SK-N-SH treated with all-trans-retinoic acid at 6 μM for 48 hours (cell line): ENCODE data around the gene RAB8B.

Source experiments
- ATAC-seq: fragments of 200-7000 bp; cut with Tn5 transposase; 3 replicates; pipeline ENCODE4 v1.9.1; 2020; ENCODE audit warnings: mild to moderate bottlenecking, moderate library complexity
- ARNTL ChIP-seq: fragments of 450-650 bp; formaldehyde crosslinking; IDR thresholded peaks from 2 replicates; pipeline ENCODE4 v1.5.0; 2020; ENCODE audit warnings: low read depth, mild to moderate bottlenecking, moderate library complexity, borderline replicate concordance
- BACH2 ChIP-seq: fragments of 250-450 bp; sonication (Bioruptor Pico); IDR thresholded peaks from 2 replicates; pipeline ENCODE4 v1.9.0; 2021; ENCODE audit warnings: mild to moderate bottlenecking, borderline replicate concordance
- CREB5 ChIP-seq: fragments of 250-450 bp; sonication (Bioruptor Pico); IDR thresholded peaks from 2 replicates; pipeline ENCODE4 v1.5.1; 2020; ENCODE audit warnings: low read depth, mild to moderate bottlenecking, moderate library complexity
- CSDC2 ChIP-seq: fragments of 250-450 bp; sonication (Bioruptor Pico); IDR thresholded peaks from 2 replicates; pipeline ENCODE4 v1.5.0; 2020; ENCODE audit warnings: mild to moderate bottlenecking, moderate library complexity
- CSRNP3 ChIP-seq: fragments of 250-450 bp; sonication (Bioruptor Pico); IDR thresholded peaks from 2 replicates; pipeline ENCODE4 v1.5.1; 2021; ENCODE audit warnings: mild to moderate bottlenecking, moderate library complexity
- GLIS3 ChIP-seq: fragments of 250-450 bp; sonication (Bioruptor Pico); IDR thresholded peaks from 2 replicates; pipeline ENCODE4 v1.5.0; 2020; ENCODE audit warnings: mild to moderate bottlenecking, moderate library complexity
- ISL1 ChIP-seq: fragments of 250-450 bp; sonication (Bioruptor Pico); IDR thresholded peaks from 2 replicates; pipeline ENCODE4 v2.1.2; 2022; ENCODE audit warnings: mild to moderate bottlenecking, moderate library complexity
- OSR1 ChIP-seq: fragments of 250-450 bp; sonication (Bioruptor Pico); IDR thresholded peaks from 2 replicates; pipeline ENCODE4 v1.8.0; 2022; ENCODE audit warnings: moderate library complexity, mild to moderate bottlenecking, inconsistent platforms
- PATZ1 ChIP-seq: fragments of 250-450 bp; sonication (Bioruptor Pico); IDR thresholded peaks from 2 replicates; pipeline ENCODE4 v1.8.0; 2020; ENCODE audit warnings: mild to moderate bottlenecking, moderate library complexity, borderline replicate concordance
- POU6F1 ChIP-seq: fragments of 250-450 bp; sonication (Bioruptor Pico); IDR thresholded peaks from 2 replicates; pipeline ENCODE4 v1.8.0; 2021; ENCODE audit warnings: low read depth, mild to moderate bottlenecking, moderate library complexity, borderline replicate concordance
- PPARA ChIP-seq: fragments of 250-450 bp; sonication (Bioruptor Pico); IDR thresholded peaks from 2 replicates; pipeline ENCODE4 v1.5.0; 2020; ENCODE audit warnings: mild to moderate bottlenecking, borderline replicate concordance
- RARB ChIP-seq: fragments of 250-450 bp; sonication (Bioruptor Pico); IDR thresholded peaks from 2 replicates; pipeline ENCODE4 v1.8.0; 2021; ENCODE audit warnings: mild to moderate bottlenecking, moderate library complexity
- TOX ChIP-seq: fragments of 250-450 bp; sonication (Bioruptor Pico); IDR thresholded peaks from 2 replicates; pipeline ENCODE4 v1.8.0; 2021; ENCODE audit warnings: mild to moderate bottlenecking, moderate library complexity, borderline replicate concordance
- ZC3H10 ChIP-seq: fragments of 250-450 bp; sonication (Bioruptor Pico); IDR thresholded peaks from 2 replicates; pipeline ENCODE4 v1.5.1; 2021; ENCODE audit warnings: mild to moderate bottlenecking, moderate library complexity
- ZFP3 ChIP-seq: fragments of 250-450 bp; sonication (Bioruptor Pico); IDR thresholded peaks from 2 replicates; pipeline ENCODE4 v1.5.0; 2020; ENCODE audit warnings: mild to moderate bottlenecking, moderate library complexity
- ZFP30 ChIP-seq: fragments of 450-650 bp; formaldehyde crosslinking; IDR thresholded peaks from 2 replicates; pipeline ENCODE4 v1.5.0; 2022; ENCODE audit warnings: mild to moderate bottlenecking, moderate library complexity
- ZNF565 ChIP-seq: fragments of 450-650 bp; formaldehyde crosslinking; conservative IDR thresholded peaks from 2 replicates; pipeline ENCODE4 v1.5.0; 2020; ENCODE audit warnings: low read depth, mild to moderate bottlenecking, moderate library complexity
- ZNF70 ChIP-seq: fragments of 450-650 bp; formaldehyde crosslinking; IDR thresholded peaks from 2 replicates; pipeline ENCODE4 v1.5.0; 2020; ENCODE audit warnings: mild to moderate bottlenecking, moderate library complexity
- ZNF8 ChIP-seq: fragments of 450-650 bp; formaldehyde crosslinking; IDR thresholded peaks from 2 replicates; pipeline ENCODE4 v1.5.0; 2020; ENCODE audit warnings: mild to moderate bottlenecking, moderate library complexity

RAB8B gene

GRCh38 chr15:63155486-63155885, 33.9 kb upstream of the RAB8B start:
- TF ChIP-seq OSR1 (CRISPR knock-in tag) (no peak), ZNF70 (no peak), CSRNP3 (CRISPR knock-in tag) (no peak), ZFP3 (CRISPR knock-in tag) (no peak), BACH2 (no peak), ARNTL (no peak), ZFP30 (CRISPR knock-in tag) (no peak), PATZ1 (CRISPR knock-in tag) (no peak), ISL1 (CRISPR knock-in tag) (no peak), RARB (CRISPR knock-in tag) (no peak), PPARA (CRISPR knock-in tag) (no peak), GLIS3 (CRISPR knock-in tag) (no peak), POU6F1 (CRISPR knock-in tag) (no peak), ZNF565 (CRISPR knock-in tag) (no peak)
- no peak for ATAC-seq

- peak; percentile 16; the same call in 2 of the 3 replicates for ATAC-seq
- TF ChIP-seq RARB (CRISPR knock-in tag) = no peak
- no peak for TF ChIP-seq ZNF70
- TF ChIP-seq PATZ1 (CRISPR knock-in tag) = no peak
- TF ChIP-seq POU6F1 (CRISPR knock-in tag) = no peak
- no peak for TF ChIP-seq ZFP30 (CRISPR knock-in tag)
- no peak for TF ChIP-seq CREB5 (CRISPR knock-in tag)
- TF ChIP-seq ZFP3 (CRISPR knock-in tag) = no peak
- no peak for TF ChIP-seq CSDC2 (CRISPR knock-in tag)
- TF ChIP-seq TOX = no peak
- no peak for TF ChIP-seq PPARA (CRISPR knock-in tag)
- TF ChIP-seq ZNF8 (CRISPR knock-in tag) = no peak
- no peak for TF ChIP-seq BACH2
- TF ChIP-seq ZC3H10 (CRISPR knock-in tag) = no peak
These were observed 33.2 kb upstream of the RAB8B start for GRCh38 chr15:63156086-63156710.

GRCh38 chr15:63156755-63157117, 32.7 kb upstream of the RAB8B start:
- TF ChIP-seq ARNTL = no peak
- TF ChIP-seq ZNF8 (CRISPR knock-in tag) = no peak
- no peak for TF ChIP-seq PATZ1 (CRISPR knock-in tag)
- no peak for TF ChIP-seq ZNF565 (CRISPR knock-in tag)
- no peak for TF ChIP-seq ZFP30 (CRISPR knock-in tag)
- TF ChIP-seq CREB5 (CRISPR knock-in tag) = no peak
- peak; percentile 29 for ATAC-seq
